Ramos (cell line): ENCODE data around the gene RADIL.
"Not testable (repeated sequence)": the region's sequence is repeated elsewhere in the genome, so short reads cannot be mapped to it uniquely, and the experiment has no call there.

Experiments used
- in situ Hi-C: fragments of 300-500 bp; cut with MboI; formaldehyde crosslinking; loops from one replicate; pipeline ENCODE4 v1.14.3; 2022; ENCODE audit warnings: low sequenced_read_pairs; ENCODE audit not compliant: unreplicated experiment

The RADIL gene

DNA sequence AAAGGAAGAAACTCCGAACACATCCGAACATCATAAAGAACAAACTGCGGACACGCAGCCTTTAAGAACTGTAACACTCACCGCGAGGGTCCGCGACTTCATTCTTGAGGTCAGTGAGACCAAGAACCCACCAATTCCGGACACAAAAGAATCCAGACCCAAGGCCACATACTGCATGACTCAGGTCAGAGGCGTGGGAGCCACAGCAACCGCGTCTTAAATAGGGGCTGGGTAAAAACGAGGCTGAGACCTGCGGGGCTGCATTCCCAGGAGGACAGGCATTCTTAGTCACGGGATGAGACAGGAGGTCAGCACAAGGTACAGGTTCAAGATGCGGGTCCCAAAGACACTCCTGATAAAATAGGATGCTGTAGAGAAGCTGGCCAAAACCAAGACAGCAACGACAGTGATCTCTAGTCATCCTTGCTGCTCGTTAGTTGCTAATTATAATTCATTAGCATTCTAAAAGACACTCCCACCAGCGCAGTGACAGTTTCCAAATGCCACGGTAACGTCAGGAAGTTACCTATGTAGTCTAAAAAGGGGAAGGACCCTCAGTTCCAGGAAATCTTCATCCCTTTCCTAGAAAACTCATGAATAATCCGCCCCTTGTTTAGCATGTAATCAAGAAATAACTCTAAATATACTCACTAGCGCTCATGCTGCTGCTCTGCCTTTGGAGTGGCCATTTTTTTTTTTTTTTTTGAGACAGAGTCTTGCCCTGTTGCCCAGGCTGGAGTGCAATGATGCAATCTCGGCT, 88.7 kb downstream of the RADIL start:
- in situ Hi-C loops = loop anchor here (5.0 kb wide), 1 partner anchor 293 kb away; no protein-coding TSS in a partner anchor

GRCh38 chr7:4794171-4794570, 89.3 kb downstream of the RADIL start:
- in situ Hi-C loops = not testable (repeated sequence)

- in situ Hi-C loops = not testable (repeated sequence)
Measured at GRCh38 chr7:4793385-4793993, 90.0 kb downstream of the RADIL start.

- in situ Hi-C loops = no loop called here
Measured at GRCh38 chr7:4792537-4793126, 90.9 kb downstream of the RADIL start.

DNA sequence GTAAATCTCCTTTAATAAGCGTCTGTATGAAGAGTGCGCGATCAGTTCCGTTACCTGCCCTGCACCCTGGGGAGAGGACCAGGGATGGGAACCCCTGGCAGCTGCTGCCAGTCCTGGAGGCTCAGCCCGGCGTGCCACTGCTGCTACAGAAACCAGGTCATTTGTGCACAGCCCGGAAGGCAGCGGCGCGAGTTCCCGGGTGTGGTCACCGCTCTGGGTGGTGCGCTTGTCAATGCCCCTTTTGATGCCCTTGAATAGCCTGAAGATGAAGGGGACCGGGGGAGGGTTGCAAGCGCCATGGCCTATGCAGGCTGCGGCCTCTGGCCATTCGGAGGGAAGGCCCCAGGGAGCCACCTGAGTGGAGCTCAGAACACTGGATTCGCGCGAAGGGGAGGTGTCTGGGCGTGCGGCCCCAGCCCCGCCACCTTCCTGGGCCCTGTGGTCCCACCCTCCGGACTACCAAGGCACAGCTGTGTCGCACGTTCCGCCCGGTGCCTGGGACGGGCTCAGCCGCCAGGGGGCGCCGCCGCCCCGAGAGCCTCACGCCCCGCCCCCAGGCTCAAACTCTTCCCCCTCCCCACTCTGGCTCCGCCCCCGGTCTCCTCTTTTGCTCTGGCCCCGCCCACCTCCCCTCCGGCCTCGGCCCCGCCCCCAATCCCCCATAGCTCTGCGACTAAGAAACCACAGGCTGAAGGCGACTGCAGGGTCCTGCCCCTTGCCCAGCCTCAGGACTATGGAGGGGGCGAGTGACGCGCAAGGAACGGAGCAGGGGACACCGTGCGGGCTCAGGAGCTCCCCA, 91.6 kb downstream of the RADIL start:
- in situ Hi-C loops = no loop called here

DNA sequence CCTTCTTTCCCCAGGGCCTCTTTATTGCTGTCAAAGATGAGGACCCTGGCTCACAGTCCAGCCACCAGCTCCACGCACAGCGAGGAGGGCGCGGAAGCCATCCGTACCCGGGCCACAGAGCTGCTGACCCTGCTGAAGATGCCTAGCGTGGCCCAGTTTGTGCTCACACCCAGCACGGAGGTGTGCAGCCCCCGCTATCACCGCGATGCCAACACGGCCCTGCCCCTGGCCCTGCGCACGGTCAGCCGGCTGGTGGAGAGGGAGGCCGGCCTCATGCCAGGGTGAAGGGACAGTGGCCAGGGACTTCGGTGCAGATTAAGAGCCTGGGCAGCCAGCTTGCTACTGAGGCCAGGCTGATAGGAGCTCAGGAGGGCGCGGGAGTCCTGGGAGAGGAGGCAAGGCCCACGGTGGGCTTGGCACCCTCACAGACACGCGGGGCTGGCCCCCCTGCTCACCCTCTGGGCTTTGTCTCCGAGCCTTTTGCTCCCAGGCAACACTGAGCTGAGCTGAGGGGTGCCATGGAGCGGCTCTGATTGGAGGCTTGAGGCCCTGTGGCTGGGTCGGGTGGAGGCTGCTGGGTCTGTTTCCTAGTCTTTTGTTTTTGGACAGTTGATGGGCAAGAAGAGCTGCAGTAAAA, 92.3 kb downstream of the RADIL start:
- in situ Hi-C loops = no loop called here

- in situ Hi-C loops = no loop called here
Measured at GRCh38 chr7:4790516-4790991, 93.0 kb downstream of the RADIL start.

GRCh38 chr7:4790078-4790465, 93.4 kb downstream of the RADIL start:
- in situ Hi-C loops = no loop called here

GRCh38 chr7:4789194-4790077, 94.1 kb downstream of the RADIL start:
- in situ Hi-C loops = no loop called here

DNA sequence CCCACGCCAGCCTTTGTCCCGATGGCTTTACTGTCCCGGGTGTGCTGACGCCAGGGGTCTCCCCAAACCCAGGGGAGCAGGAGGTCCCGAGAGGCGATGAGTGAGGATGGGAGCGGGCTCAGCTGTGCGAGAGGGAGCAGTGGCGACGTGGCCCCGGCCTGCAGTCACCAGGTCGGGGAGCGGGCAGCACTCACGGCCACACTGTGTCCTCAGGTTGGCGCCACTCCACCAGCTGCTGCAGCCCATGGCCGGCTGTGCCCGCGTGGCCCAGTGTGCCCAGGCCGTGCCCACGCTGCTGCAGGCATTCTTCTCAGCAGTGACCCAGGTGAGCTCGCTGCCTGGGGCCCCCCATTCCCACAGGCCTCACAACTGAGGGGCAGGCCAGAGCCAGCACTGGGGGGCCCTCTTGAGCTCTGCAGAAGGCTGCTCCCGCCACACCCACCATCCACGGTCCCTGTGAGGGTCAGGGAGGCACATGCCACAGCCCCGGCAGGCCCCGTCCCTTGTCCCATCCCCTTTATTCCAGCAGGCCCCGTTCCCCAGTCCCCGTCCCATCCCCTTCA, 94.8 kb downstream of the RADIL start:
- in situ Hi-C loops = no loop called here

DNA sequence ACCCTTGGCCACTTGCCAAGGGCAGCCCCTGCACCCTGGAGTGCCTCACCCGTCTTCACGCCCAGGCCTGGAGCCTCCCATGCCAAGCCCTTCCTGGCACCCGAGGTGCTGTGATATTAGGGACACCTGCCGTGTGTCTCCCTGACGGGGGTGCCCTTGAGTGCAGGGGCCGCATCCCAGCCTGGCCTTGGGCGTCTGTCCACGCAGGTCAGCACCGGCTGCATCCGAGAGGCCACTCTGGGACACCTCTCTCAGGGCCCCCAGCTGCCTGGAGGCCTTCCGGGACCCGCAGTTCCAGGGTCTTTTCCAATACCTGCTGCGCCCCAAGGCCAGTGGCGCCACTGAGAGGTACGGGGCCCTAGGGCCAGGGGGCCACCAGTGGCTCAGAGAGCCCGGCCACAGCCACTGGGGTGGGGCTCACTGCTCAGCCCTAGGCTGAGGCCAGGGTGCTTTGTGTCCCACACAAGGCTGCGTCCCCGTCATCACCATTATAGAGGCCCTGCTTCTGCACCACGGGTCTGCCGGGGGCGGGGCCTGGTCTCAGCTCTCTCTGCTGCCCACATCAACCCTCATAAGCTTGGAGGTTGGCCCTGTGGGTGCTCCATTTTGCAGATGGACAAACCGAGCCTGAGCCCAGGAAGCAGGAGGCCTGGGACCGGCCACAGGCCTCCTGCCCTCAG, 95.4 kb downstream of the RADIL start:
- in situ Hi-C loops = no loop called here

DNA sequence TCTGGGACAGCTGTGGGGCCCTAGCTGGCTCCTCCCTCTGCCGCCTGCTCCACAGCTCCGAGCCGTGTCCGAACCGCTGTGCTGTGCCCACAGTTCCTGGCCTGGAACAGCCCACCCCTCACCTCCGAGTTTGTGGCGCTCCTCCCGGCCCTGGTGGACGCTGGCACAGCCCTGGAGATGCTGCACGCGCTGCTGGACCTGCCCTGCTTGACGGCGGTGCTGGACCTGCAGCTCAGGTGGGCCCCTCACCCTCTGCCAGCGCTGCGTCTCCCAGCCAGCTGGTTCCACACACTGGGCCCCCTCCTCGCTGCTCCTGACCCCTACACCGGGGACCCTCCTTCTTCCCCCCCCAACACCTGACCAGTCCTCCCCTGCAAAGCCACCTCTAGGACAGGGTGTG, 96.0 kb downstream of the RADIL start:
- in situ Hi-C loops = no loop called here

- in situ Hi-C loops = no loop called here
Measured at GRCh38 chr7:4786015-4786414, 97.5 kb downstream of the RADIL start.

GRCh38 chr7:4785371-4785770, 98.1 kb downstream of the RADIL start:
- in situ Hi-C loops = no loop called here

DNA sequence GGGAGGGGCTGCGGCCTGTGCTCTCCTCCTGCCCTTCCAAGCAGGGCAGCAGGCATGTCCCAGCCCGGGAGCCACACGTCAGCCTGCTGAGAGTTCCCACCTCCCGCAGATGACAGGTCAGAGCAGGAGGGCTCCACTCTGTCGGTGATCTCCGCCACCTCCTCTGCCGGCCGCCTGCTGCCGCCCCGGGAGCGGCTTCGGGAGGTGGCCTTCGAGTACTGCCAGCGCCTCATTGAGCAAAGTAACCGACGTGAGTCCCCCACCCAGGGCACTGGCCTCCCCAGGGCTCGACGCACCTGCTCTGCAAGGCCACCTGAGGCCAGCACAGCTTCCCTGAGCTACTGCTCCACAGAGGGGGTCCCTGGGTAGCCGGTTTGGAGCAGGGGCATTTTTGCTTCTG, 98.7 kb downstream of the RADIL start:
- in situ Hi-C loops = no loop called here

DNA sequence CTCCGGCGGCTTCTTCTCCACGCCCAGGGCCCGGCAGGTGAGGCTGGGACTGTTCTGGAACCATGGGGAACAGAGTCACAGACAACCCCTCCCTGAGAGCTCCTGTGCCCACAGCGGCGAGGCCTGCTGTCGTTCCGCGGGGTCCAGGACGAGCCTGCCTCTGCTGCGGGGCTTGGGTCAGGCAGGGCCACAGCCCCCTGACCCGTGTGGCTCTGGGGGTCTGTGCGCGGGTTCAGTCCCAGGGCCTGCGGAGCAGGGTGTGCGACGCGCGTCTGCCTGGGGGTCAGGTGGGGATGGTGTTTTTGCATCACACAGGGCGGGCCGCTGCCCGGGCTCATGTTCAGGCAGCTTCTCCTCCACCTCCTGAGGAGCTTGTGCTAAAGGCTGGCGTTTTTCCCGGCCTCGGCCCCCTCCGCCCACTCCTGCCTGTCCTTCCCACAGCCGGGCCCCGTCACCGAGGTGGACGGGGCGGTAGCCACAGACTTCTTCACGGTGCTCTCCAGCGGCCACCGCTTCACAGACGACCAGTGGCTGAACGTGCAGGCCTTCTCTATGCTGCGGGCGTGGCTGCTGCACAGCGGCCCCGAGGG, 99.7 kb downstream of the RADIL start:
- in situ Hi-C loops = no loop called here

DNA sequence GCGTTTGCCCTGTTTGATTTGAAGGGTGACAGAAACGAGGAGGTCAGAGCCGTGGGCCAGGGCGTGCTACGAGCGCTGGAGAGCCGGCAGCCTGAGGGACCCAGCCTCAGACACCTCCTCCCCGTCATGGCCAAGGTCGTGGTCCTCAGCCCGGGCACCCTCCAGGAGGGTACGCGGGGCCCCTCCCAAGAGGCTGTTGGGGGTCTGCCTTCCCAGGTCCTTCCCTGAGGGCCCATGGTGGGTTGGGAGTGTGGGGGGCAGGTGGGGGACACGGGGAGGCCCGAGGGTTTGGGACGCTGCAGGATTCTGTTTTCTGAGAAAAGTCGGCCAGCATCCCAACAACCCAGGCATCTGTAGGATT, 100.2 kb downstream of the RADIL start:
- in situ Hi-C loops = no loop called here
